D721Med (cell line): ENCODE measurements around the gene EHMT1.
"Not testable (repeated sequence)": the region's sequence is repeated elsewhere in the genome, so short reads cannot be mapped to it uniquely, and the experiment has no call there.

Experiments used
- DNase-seq: peaks from one replicate; pipeline ENCODE4 v3.0.0; 2011; ENCODE audit warnings: low spot score; ENCODE audit not compliant: insufficient read length
- FAIRE-seq: peaks from 2 replicates; lab custom pipeline; 2011; peaks lifted over from hg19 to GRCh38; lab: Jason Lieb, UNC
- CTCF ChIP-seq: IDR thresholded peaks from 2 replicates; pipeline ENCODE4 v1.5.1; 2012; ENCODE audit warnings: mild to moderate bottlenecking, control low read depth; ENCODE audit not compliant: insufficient read depth; ENCODE audit errors: missing control alignments

EHMT1 gene

GRCh38 chr9:137727716-137728115, 108.9 kb downstream of the EHMT1 start:
- FAIRE-seq (no peak), DNase-seq (no peak)

GRCh38 chr9:137728444-137729311, 109.9 kb downstream of the EHMT1 start:
- TF ChIP-seq CTCF, result no peak
- DNase-seq (no peak), FAIRE-seq (no peak)

More at GRCh38 chr9:137727716-137728115, 108.9 kb downstream of the EHMT1 start:
- no peak for TF ChIP-seq CTCF

GRCh38 chr9:137731216-137731946, 112.6 kb downstream of the EHMT1 start:
- FAIRE-seq, result no peak
- DNase-seq, result no peak
- no peak for TF ChIP-seq CTCF

- no peak for FAIRE-seq
- DNase-seq, result no peak
- TF ChIP-seq CTCF, result no peak
Measured at GRCh38 chr9:137731947-137732813, 113.4 kb downstream of the EHMT1 start.

- TF ChIP-seq CTCF, result no peak
Measured at GRCh38 chr9:137733429-137733828, 114.6 kb downstream of the EHMT1 start.

GRCh38 chr9:137734181-137734580, 115.4 kb downstream of the EHMT1 start:
- FAIRE-seq, result no peak
- no peak for TF ChIP-seq CTCF
- DNase-seq, result no peak

More at GRCh38 chr9:137733429-137733828, 114.6 kb downstream of the EHMT1 start:
- DNase-seq, result no peak
- FAIRE-seq, result no peak

- DNase-seq, FAIRE-seq: not testable (repeated sequence)
Measured at GRCh38 chr9:137738182-137738696, 119.4 kb downstream of the EHMT1 start.
